ENCODE measurements around the gene MAP3K3. TPM values are rescaled to one million over a fixed set of nuclear protein-coding genes. Genes with fewer than 3 reads are reported as not detected.
A peak's percentile ranks its signal among the peaks of the same experiment; 100 is the strongest.
"Not testable (repeated sequence)": the region's sequence is repeated elsewhere in the genome, so short reads cannot be mapped to it uniquely, and the experiment has no call there.

MAP3K3 gene
- total RNA-seq, 1 donor from 2014 or later: 14.5 TPM

DNA sequence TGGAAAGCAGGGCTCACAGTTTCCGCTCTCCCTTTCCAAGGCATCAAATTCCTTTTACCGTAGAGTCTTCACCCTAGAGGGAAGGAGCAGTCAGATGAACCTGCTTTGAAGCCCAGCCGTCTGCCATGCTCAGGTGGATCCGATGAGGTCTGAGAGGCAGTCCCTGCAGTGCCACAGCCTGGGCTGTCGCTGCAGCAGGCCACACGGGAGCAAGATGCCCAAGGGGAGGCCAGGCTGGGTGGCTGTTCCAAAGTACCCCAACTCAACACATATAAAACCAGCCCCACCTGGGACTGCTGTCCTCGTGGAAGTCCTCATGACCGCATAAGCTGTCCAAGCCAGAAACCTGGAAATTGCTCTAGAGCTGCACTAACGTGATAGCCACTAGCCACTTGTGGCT, 82.6 kb downstream of the MAP3K3 start:
- no peak for DNase-seq (ENCODE audit: low read depth)

GRCh38 chr17:63705657-63706056, 83.4 kb downstream of the MAP3K3 start:
- no peak for DNase-seq (ENCODE audit: low read depth)

DNA sequence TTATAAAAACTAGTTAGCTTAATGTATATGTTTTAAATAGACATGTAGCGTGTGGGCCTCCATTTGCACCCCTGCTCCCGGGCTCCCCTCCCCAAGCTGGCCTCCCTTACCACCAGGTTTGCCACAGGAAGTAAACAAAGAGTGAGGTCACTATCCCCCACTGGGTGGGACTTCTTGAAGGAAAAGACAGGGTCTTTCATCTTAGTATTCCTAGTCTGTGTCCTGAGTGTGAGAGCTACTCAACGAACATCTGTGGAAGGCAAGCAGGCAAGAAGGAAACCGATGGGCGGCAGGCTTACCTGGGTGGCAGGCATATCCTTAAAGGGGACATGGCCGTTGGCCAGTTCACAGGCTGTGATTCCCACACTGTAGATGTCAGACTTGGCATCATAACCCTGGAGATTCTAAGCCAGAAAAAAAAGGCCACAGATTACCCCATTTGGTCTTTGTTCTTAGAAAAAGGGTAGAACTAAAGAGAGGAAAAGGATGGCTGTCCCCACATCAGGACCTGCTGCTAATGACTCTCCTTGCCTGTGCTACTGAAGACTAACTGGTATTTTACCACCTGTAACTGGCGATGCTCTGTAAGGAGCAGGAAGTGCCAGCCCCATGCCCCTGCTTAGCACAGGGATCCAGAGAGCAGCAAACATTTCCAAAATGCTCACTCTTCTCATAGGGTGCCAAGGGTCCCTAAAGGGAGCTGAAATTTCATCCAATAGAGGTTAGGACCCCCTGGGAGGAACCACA, 84.3 kb downstream of the MAP3K3 start:
- DNase-seq (ENCODE audit: low read depth): no peak

- no peak for DNase-seq (ENCODE audit: low read depth)
Measured at GRCh38 chr17:63707151-63707550, 84.9 kb downstream of the MAP3K3 start.

GRCh38 chr17:63709110-63709509, 86.9 kb downstream of the MAP3K3 start:
- no peak for DNase-seq (ENCODE audit: low read depth)

- DNase-seq (ENCODE audit: low read depth): peak; percentile 7
Measured at GRCh38 chr17:63714550-63715277, 92.5 kb downstream of the MAP3K3 start.

DNA sequence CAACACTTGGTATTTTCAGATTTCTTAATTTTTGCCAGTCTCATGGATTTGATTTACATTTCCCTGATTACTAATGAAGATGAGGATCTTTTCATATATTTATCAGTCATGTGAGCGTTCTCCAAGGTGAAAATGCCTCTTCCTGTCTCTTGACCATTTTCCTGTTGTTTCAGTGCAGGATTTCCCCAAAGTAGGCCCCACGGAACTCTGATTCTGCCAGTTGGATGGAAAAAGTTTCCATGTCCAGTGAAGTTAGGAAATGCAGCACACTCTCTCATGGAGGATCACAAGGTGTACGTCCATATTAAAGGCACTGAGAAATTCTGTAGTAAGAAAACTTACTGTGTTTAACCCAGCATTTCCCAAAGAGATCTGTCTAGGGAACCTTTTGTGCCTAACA, 94.2 kb downstream of the MAP3K3 start:
- DNase-seq (ENCODE audit: low read depth): no peak

GRCh38 chr17:63718988-63719387, 96.8 kb downstream of the MAP3K3 start:
- no peak for DNase-seq (ENCODE audit: low read depth)

DNA sequence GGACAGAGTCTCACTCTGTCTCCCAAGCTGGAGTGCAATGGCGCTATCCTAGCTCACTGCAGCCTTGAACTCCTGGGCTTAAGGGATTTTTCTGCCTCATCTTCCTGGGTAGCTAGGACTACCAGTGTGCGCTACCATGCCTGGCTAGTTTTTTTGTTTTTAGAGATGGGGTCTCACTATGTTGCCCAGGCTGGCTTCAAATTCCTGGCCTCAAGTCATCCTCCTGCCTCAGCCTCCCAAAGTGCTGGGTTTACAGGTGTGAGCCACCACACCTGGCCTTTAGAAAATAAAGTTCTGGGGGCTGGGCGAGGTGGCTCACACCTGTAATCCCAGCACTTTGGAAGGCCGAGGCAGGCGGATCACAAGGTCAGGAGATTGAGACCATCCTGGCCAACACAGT, 98.0 kb downstream of the MAP3K3 start:
- not testable (repeated sequence) for DNase-seq (ENCODE audit: low read depth)

GRCh38 chr17:63722403-63722802, 100.2 kb downstream of the MAP3K3 start:
- DNase-seq (ENCODE audit: low read depth): no peak

- DNase-seq (ENCODE audit: low read depth): no peak
Measured at GRCh38 chr17:63735691-63736090, 113.5 kb downstream of the MAP3K3 start.

DNA sequence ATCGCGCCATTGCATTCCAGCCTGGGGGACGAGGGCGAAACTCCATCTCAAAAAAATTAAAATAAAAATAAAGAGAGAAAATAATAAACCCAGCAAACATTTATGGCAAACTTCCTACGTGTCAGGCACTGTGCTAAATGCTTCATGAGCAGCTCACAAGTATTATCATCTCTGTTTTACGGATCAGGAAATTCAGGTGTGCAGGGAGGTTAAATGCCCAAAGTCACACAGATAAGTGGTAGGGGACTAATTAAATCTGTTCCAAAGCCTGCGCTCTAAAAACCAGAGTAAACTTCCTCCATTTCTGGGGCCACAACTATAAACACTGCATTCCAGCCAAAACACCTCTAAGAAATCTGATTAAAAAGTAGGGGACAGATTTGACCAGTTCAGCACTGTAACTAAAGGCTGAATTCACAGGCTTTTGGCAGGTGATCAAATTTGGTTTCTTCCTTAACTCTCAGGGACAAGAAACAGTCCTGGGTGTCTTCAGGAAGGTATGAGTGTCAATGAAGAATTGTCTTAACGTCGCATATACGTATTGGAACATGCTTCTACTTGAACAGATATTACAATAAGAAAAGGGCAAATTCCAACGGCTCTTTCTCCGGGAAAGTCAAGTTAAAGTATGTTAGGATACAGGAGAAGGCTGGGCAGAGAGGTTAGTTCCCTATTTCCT, 118.4 kb downstream of the MAP3K3 start:
- peak; percentile 9 for DNase-seq (ENCODE audit: low read depth)

DNA sequence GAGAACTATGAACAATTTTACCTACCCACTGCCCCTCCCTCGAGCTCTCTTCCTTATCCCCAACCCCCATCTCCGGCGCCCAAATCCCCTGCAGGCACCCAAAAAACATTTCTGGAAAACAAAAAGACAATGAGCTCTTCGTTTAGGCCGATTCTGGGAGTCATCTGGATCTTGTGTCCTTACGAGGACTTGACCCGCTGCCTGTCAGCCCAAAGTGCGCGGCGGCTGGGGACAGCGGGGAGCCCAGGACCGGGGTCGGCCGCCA, 118.9 kb downstream of the MAP3K3 start:
- DNase-seq (ENCODE audit: low read depth): no peak

- DNase-seq (ENCODE audit: low read depth): peak; percentile 97
Measured at GRCh38 chr17:63741408-63742173, 119.4 kb downstream of the MAP3K3 start, which contains the start of gene STRADA. STRADA (minus strand) TSS chr17:63741799; CDS start chr17:63728369, 13,430 bp downstream.

Other genes starting within 250 kb of the MAP3K3 start
- gene CYB561, start 176.1 kb upstream of the MAP3K3 start, total RNA-seq: 2.9 and 4.6 TPM in 2 replicates
- gene ACE, start 145.4 kb upstream of the MAP3K3 start, total RNA-seq: 0.21 and 0.36 TPM in 2 replicates
- not detected in 2 replicates for gene KCNH6, start 99.1 kb upstream of the MAP3K3 start, total RNA-seq
- 23.8 and 25.7 TPM in 2 replicates for gene DCAF7, start 71.9 kb upstream of the MAP3K3 start, total RNA-seq
- 17.2 and 21.7 TPM in 2 replicates for gene TACO1, start 21.5 kb upstream of the MAP3K3 start, total RNA-seq
- gene LIMD2, start 77.7 kb downstream of the MAP3K3 start, total RNA-seq: 3.0 and 4.3 TPM in 2 replicates
- 14.2 and 16.3 TPM in 2 replicates for gene STRADA, start 119.4 kb downstream of the MAP3K3 start, total RNA-seq
- 67.8 and 73.3 TPM in 2 replicates for gene CCDC47, start 151.2 kb downstream of the MAP3K3 start, total RNA-seq
- 46.5 and 47.6 TPM in 2 replicates for gene DDX42, start 151.8 kb downstream of the MAP3K3 start, total RNA-seq
- 36.8 and 50.2 TPM in 2 replicates for gene PSMC5, start 205.0 kb downstream of the MAP3K3 start, total RNA-seq
- 27.9 and 49.9 TPM in 2 replicates for gene FTSJ3, start 205.2 kb downstream of the MAP3K3 start, total RNA-seq
- gene SMARCD2, start 220.3 kb downstream of the MAP3K3 start, total RNA-seq: 28.5 and 28.8 TPM in 2 replicates